Tibial nerve (tissue), 4 donors: Measurements from ENCODE around the gene DMD. TPM values are rescaled to one million over a fixed set of nuclear protein-coding genes. Genes with fewer than 3 reads are reported as not detected.

ENCODE experiments used
- DNase-seq, 2 donors: peaks; one replicate each; pipeline ENCODE4 v3.0.0-alpha.2; 2019; ENCODE audit warnings: low spot score in 2 of 2
- H3K27ac ChIP-seq, 4 donors: fragments of 200-600 bp; sonication (generic) in 3 of 4; one replicate each; pipeline ENCODE4 v1.5.1; 2017 to 2019; ENCODE audit warnings: mild to moderate bottlenecking in 1 of 4
- H3K27me3 ChIP-seq, 2 donors: fragments of 200-600 bp; sonication (generic) in 1 of 2; one replicate each; pipeline versions ENCODE4 v1.5.1 to v1.6.0; 2017 to 2019
- H3K36me3 ChIP-seq, 3 donors: fragments of 200-600 bp; sonication (generic); one replicate each; pipeline ENCODE4 v1.5.1; 2018 to 2019
- H3K4me1 ChIP-seq, 4 donors: fragments of 200-600 bp; sonication (generic) in 3 of 4; one replicate each; pipeline ENCODE4 v1.5.1; 2017 to 2019
- H3K4me3 ChIP-seq, 4 donors: fragments of 200-600 bp; sonication (generic) in 3 of 4; one replicate each; pipeline ENCODE4 v1.5.1; 2017 to 2019; ENCODE audit warnings: mild to moderate bottlenecking in 1 of 4, moderate library complexity in 1 of 4
- H3K9me3 ChIP-seq, 4 donors: fragments of 200-600 bp; sonication (generic) in 3 of 4; one replicate each; pipeline ENCODE4 v1.5.1; 2017 to 2019
- EP300 ChIP-seq, 2 donors: sonication (generic); formaldehyde crosslinking; IDR thresholded peaks; one replicate each; pipeline ENCODE4 v1.6.1; 2017; ENCODE audit warnings: antibody characterized with exemption in 2 of 2, mild to moderate bottlenecking in 1 of 2
- POLR2A ChIP-seq, 2 donors: fragments of 450-650 bp; IDR thresholded peaks; one replicate each; pipeline ENCODE4 v1.6.1; 2017; ENCODE audit warnings: antibody characterized with exemption in 2 of 2, mild to moderate bottlenecking in 2 of 2, moderate library complexity in 2 of 2
- WGBS, 2 donors: methylation state at CpG; one replicate each; pipeline ENCODE4 v1.1.5; 2018; 5-methylcytosine and 5-hydroxymethylcytosine counted together
- total RNA-seq, 4 donors: library from RNA; depleted of rRNA; stranded (reverse); fragments of >200 nt; gene quantifications; one replicate each; pipeline ENCODE4 v1.1.0, GENCODE V29; 2016
- TF ChIP-seq, protein P1 (sequence below), 5 experiments: fragments of 200-600 bp in 3 of 5; fragments of 450-650 bp in 2 of 5; sonication (generic) in 3 of 5; IDR thresholded peaks; one replicate each; pipeline ENCODE4 v1.5.1; 2016 to 2019; ENCODE audit warnings: antibody characterized with exemption in 5 of 5, mild to moderate bottlenecking in 3 of 5, moderate library complexity in 2 of 5

DMD gene
- total RNA-seq, 4 donors from 2014 or later, result 156 to 345 (median 245) TPM

GRCh38 chrX:32678487-32678886, 532.9 kb downstream of the DMD start:
- Histone ChIP-seq H3K4me1 (no peaks in the 10 kb centered on the region), H3K27me3 (no peaks in the 10 kb centered on the region), H3K27ac (no peak overlapping the region), H3K36me3 (no peaks in the 10 kb centered on the region), H3K9me3 (no peaks in the 10 kb centered on the region), H3K4me3 (no peak overlapping the region)
- WGBS, 2 donors, result 73 to 77% methylated on average over 5 of the region's 5 CpGs
- TF ChIP-seq EP300 (IDR thresholded peaks at IDR 0.05), result no peak
- no peak for TF ChIP-seq POLR2A (IDR thresholded peaks at IDR 0.05)
- TF ChIP-seq, protein P1, sequence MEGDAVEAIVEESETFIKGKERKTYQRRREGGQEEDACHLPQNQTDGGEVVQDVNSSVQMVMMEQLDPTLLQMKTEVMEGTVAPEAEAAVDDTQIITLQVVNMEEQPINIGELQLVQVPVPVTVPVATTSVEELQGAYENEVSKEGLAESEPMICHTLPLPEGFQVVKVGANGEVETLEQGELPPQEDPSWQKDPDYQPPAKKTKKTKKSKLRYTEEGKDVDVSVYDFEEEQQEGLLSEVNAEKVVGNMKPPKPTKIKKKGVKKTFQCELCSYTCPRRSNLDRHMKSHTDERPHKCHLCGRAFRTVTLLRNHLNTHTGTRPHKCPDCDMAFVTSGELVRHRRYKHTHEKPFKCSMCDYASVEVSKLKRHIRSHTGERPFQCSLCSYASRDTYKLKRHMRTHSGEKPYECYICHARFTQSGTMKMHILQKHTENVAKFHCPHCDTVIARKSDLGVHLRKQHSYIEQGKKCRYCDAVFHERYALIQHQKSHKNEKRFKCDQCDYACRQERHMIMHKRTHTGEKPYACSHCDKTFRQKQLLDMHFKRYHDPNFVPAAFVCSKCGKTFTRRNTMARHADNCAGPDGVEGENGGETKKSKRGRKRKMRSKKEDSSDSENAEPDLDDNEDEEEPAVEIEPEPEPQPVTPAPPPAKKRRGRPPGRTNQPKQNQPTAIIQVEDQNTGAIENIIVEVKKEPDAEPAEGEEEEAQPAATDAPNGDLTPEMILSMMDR (IDR thresholded peaks at IDR 0.05), result no peak
- no peak for DNase-seq

GRCh38 chrX:32673193-32673592, 538.2 kb downstream of the DMD start:
- Histone ChIP-seq H3K36me3 (no peaks in the 10 kb centered on the region), H3K9me3 (no peaks in the 10 kb centered on the region), H3K27ac (no peak overlapping the region), H3K4me1 (no peaks in the 10 kb centered on the region), H3K27me3 (no peaks in the 10 kb centered on the region), H3K4me3 (no peak overlapping the region)
- no peak for DNase-seq
- TF ChIP-seq EP300 (IDR thresholded peaks at IDR 0.05), result no peak
- TF ChIP-seq, protein P1 (IDR thresholded peaks at IDR 0.05), result peak in 1 of 5 experiments; percentile 6
- 34 to 35% methylated on average over 4 of the region's 4 CpGs for WGBS, 2 donors

DNA sequence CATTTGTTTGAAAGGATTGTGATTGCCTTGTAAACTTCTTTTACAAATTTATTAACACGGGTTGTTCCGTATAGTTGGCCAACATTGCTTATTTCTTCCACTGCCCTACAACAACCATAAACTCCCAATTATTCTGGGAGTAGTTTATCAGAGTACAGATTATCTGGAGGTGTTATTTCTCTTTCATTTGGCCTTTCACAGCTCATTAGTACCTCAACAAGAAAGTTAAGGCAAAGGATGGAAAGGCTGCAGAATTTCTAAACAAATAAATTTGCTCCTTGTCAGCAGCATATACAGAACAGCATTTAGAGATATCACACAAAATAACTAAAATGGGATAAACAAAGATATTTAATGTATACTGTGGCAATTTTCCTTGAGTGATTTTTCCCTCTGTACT, 548.8 kb downstream of the DMD start:
- Histone ChIP-seq H3K36me3 (no peaks in the 10 kb centered on the region), H3K27ac (no peak overlapping the region), H3K4me1 (no peaks in the 10 kb centered on the region), H3K4me3 (no peak overlapping the region), H3K27me3 (no peaks in the 10 kb centered on the region), H3K9me3 (no peaks in the 10 kb centered on the region)
- 79 to 85% methylated on average over 2 of the region's 2 CpGs for WGBS, 2 donors
- TF ChIP-seq, protein P1 (IDR thresholded peaks at IDR 0.05), result no peak
- no peak for TF ChIP-seq POLR2A (IDR thresholded peaks at IDR 0.05)
- no peak for TF ChIP-seq EP300 (IDR thresholded peaks at IDR 0.05)
- DNase-seq, result no peak

- Histone ChIP-seq H3K27me3 (no peaks in the 10 kb centered on the region), H3K27ac (no peak overlapping the region), H3K9me3 (no peaks in the 10 kb centered on the region), H3K4me3 (no peak overlapping the region), H3K4me1 (no peaks in the 10 kb centered on the region), H3K36me3 (no peaks in the 10 kb centered on the region)
- no peak for DNase-seq
- no peak for TF ChIP-seq EP300 (IDR thresholded peaks at IDR 0.05)
- TF ChIP-seq, protein P1 (IDR thresholded peaks at IDR 0.05), result no peak
- WGBS, 2 donors, result 72 to 86% methylated on average over 9 of the region's 9 CpGs
These were observed 566.7 kb downstream of the DMD start for GRCh38 chrX:32644476-32645245.

DNA sequence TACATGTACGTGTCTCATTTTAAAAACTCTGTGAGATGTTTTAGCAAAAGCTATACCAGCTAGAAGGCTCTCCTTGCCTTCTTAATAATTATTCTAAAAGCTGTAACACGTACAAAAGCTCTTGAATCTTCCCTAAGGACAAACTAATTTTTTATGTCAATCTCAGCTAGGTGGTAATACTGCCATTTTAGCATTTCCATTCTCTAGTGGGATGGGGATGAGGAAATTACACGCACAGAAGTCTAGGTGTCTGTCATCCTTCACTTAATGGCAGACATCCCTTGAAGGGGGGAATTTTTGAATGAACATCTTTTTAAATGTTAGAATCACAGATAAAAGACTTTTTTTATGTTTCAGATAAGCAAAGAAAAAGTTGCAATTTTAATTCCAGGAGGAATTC, 569.1 kb downstream of the DMD start:
- Histone ChIP-seq H3K27ac (no peak overlapping the region), H3K4me1 (no peaks in the 10 kb centered on the region), H3K9me3 (no peaks in the 10 kb centered on the region), H3K27me3 (no peaks in the 10 kb centered on the region), H3K36me3 (no peaks in the 10 kb centered on the region), H3K4me3 (no peak overlapping the region)
- no peak for DNase-seq
- TF ChIP-seq POLR2A (IDR thresholded peaks at IDR 0.05) (no peak), EP300 (IDR thresholded peaks at IDR 0.05) (no peak)
- TF ChIP-seq, protein P1 (IDR thresholded peaks at IDR 0.05), result no peak
- 72 to 91% methylated on average over 3 of the region's 3 CpGs for WGBS, 2 donors
